Mesenchymal stem cell (in vitro differentiated cells and primary cell): ENCODE results near the gene PROSER2.
"Not testable (repeated sequence)": the region's sequence is repeated elsewhere in the genome, so short reads cannot be mapped to it uniquely, and the experiment has no call there.

Experiments
- DNase-seq: peaks from one replicate; pipeline ENCODE4 v3.0.0-alpha.2; 2013
- H2AFZ ChIP-seq: one replicate; pipeline ENCODE4 v1.6.1; 2013; ENCODE audit warnings: low read depth, mild to moderate bottlenecking, control low read depth, inconsistent platforms, low read length, moderate library complexity
- H2AK5ac ChIP-seq: 2 replicates; pipeline ENCODE4 v1.6.1; 2013; ENCODE audit warnings: low read length, moderate library complexity, mild to moderate bottlenecking, inconsistent platforms; ENCODE audit not compliant: severe bottlenecking
- H2BK120ac ChIP-seq: one replicate; pipeline ENCODE4 v1.6.1; 2013; ENCODE audit warnings: low read depth, mild to moderate bottlenecking, inconsistent platforms, low read length, moderate library complexity
- H2BK12ac ChIP-seq, 2 experiments: one replicate each; pipeline ENCODE4 v1.6.1; 2013; ENCODE audit warnings: inconsistent platforms in 2 of 2, low read length in 2 of 2, mild to moderate bottlenecking in 2 of 2, moderate library complexity in 2 of 2, control low read depth in 1 of 2
- H2BK15ac ChIP-seq: one replicate; pipeline ENCODE4 v1.6.1; 2013; ENCODE audit warnings: mild to moderate bottlenecking, low read depth, inconsistent platforms; ENCODE audit not compliant: poor library complexity, severe bottlenecking
- H2BK5ac ChIP-seq: 2 replicates; pipeline ENCODE4 v1.6.1; 2013; ENCODE audit warnings: low read depth, mild to moderate bottlenecking, low read length, control low read depth, inconsistent platforms; ENCODE audit not compliant: poor library complexity, severe bottlenecking
- H3K14ac ChIP-seq, 2 experiments: one replicate each; pipeline ENCODE4 v1.6.1; 2013; ENCODE audit warnings: inconsistent platforms in 2 of 2, low read length in 2 of 2, control low read depth in 1 of 2, mild to moderate bottlenecking in 1 of 2, moderate library complexity in 1 of 2
- H3K18ac ChIP-seq, 2 experiments: one replicate each; pipeline ENCODE4 v1.6.1; 2013; ENCODE audit warnings: inconsistent platforms in 2 of 2, low read length in 2 of 2, control low read depth in 1 of 2, low read depth in 1 of 2, mild to moderate bottlenecking in 1 of 2
- H3K23ac ChIP-seq, 2 experiments: one replicate each; pipeline ENCODE4 v1.6.1; 2013; ENCODE audit warnings: inconsistent platforms in 2 of 2, low read length in 2 of 2, mild to moderate bottlenecking in 2 of 2, moderate library complexity in 2 of 2, control low read depth in 1 of 2
- H3K27ac ChIP-seq: 2 replicates; pipeline ENCODE4 v1.5.1; 2013; ENCODE audit warnings: mild to moderate bottlenecking, moderate library complexity, low read length, control low read depth, inconsistent platforms; ENCODE audit not compliant: poor library complexity, severe bottlenecking
- H3K27me3 ChIP-seq, 2 experiments: 2 replicates each; pipeline versions ENCODE4 v1.6.1 to v1.7.0; 2013; ENCODE audit warnings: low read length in 2 of 2, mild to moderate bottlenecking in 2 of 2, moderate library complexity in 2 of 2, control low read depth in 1 of 2, inconsistent platforms in 1 of 2; ENCODE audit not compliant: control insufficient read depth in 1 of 2, insufficient read depth in 1 of 2
- H3K36me3 ChIP-seq, 2 experiments: 2 replicates each; pipeline versions ENCODE4 v1.6.1 to v1.7.0; 2013; ENCODE audit warnings: low read length in 2 of 2, control low read depth in 1 of 2, inconsistent platforms in 1 of 2, low read depth in 1 of 2, mild to moderate bottlenecking in 1 of 2; ENCODE audit not compliant: insufficient read depth in 2 of 2, control insufficient read depth in 1 of 2
- H3K4ac ChIP-seq, 2 experiments: one replicate each; pipeline ENCODE4 v1.6.1; 2013; ENCODE audit warnings: inconsistent platforms in 2 of 2, low read length in 2 of 2, mild to moderate bottlenecking in 2 of 2, moderate library complexity in 2 of 2, control low read depth in 1 of 2, low read depth in 1 of 2
- H3K4me1 ChIP-seq: 2 replicates; pipeline ENCODE4 v1.6.1; 2013; ENCODE audit warnings: low read depth, low read length, control low read depth; ENCODE audit not compliant: control insufficient read depth, insufficient read depth
- H3K4me2 ChIP-seq: 2 replicates; pipeline ENCODE4 v1.6.1; 2013; ENCODE audit warnings: low read length, mild to moderate bottlenecking, inconsistent platforms; ENCODE audit not compliant: poor library complexity, severe bottlenecking
- H3K4me3 ChIP-seq, 2 experiments: 2 replicates each; pipeline versions ENCODE4 v1.5.1 to v1.7.0; 2013; ENCODE audit warnings: low read length in 2 of 2, mild to moderate bottlenecking in 2 of 2, control low read depth in 1 of 2, low read depth in 1 of 2; ENCODE audit not compliant: insufficient read depth in 1 of 2
- H3K79me1 ChIP-seq: replicated peaks from 2 replicates; pipeline ENCODE4 v1.6.1; 2013; ENCODE audit warnings: mild to moderate bottlenecking, control low read depth, low read length, inconsistent platforms; ENCODE audit not compliant: poor library complexity, severe bottlenecking
- H3K9ac ChIP-seq: 2 replicates; pipeline ENCODE4 v1.7.0; 2013; ENCODE audit warnings: mild to moderate bottlenecking, low read length, moderate library complexity
- H3K9me3 ChIP-seq: 2 replicates; pipeline ENCODE4 v1.7.0; 2013; ENCODE audit warnings: mild to moderate bottlenecking, low read length; ENCODE audit not compliant: control insufficient read depth
- H4K8ac ChIP-seq: one replicate; pipeline ENCODE4 v1.6.1; 2013; ENCODE audit warnings: inconsistent platforms, mild to moderate bottlenecking, low read length, moderate library complexity
- H4K91ac ChIP-seq: one replicate; pipeline ENCODE4 v1.6.1; 2013; ENCODE audit warnings: mild to moderate bottlenecking, low read length, inconsistent platforms
- WGBS: methylation state at CpG from one replicate; pipeline ENCODE4 v1.1.7; 2013; ENCODE audit warnings: mixed read lengths; 5-methylcytosine and 5-hydroxymethylcytosine counted together

Gene PROSER2

DNA sequence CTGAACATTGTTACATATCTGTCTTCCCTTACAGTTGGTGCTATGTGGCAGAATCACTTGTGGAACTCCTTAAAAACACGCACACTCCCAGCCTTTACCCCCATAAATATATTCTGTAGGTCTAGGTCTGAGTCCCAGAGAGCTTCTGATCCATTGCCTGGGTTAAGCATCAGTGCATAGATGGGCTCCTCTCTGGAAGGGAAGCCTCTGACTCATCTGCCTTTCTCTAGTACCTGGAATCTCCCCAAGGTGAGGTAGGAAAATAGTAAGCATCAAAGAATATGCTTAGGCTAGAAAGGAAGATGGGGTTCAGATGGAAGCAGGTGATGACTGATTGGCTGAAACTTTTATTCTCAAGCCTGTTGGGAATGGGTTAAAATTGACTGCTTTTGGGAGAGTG lies 26.1 kb downstream of the PROSER2 start:
- Histone ChIP-seq H3K4me1 (peaks cover 6% of the 10 kb centered on the region), H2AFZ (no peak overlapping the region), H3K14ac (no peak overlapping the region), H3K79me1 (peaks cover 14% of the 10 kb centered on the region), H4K91ac (no peak overlapping the region), H2BK120ac (no peak overlapping the region), H3K27me3 (no peaks in the 10 kb centered on the region), H2AK5ac (no peak overlapping the region), H3K23ac (no peak overlapping the region), H3K36me3 (peaks cover 0 to 28% of the 10 kb centered on the region in 2 experiments), H2BK5ac (no peak overlapping the region), H3K4me2 (no peak overlapping the region), H3K9ac (no peak overlapping the region), H3K4ac (no peak overlapping the region), H2BK12ac (no peak overlapping the region), H3K4me3 (no peak overlapping the region), H3K18ac (no peak overlapping the region), H4K8ac (no peak overlapping the region), H2BK15ac (no peak overlapping the region), H3K9me3 (no peaks in the 10 kb centered on the region), H3K27ac (no peak overlapping the region)
- WGBS = no CpG with 5 or more reads among the region's 1 CpG
- DNase-seq = no peak

GRCh38 chr10:11849911-11850310 lies 26.8 kb downstream of the PROSER2 start:
- H3K14ac ChIP-seq = no peak overlapping the region
- no peak overlapping the region for H4K8ac ChIP-seq
- peaks cover 6% of the 10 kb centered on the region for H3K4me1 ChIP-seq
- no peak overlapping the region for H3K27ac ChIP-seq
- no peak overlapping the region for H2BK12ac ChIP-seq
- H3K9ac ChIP-seq = no peak overlapping the region
- H3K18ac ChIP-seq = no peak overlapping the region
- H3K79me1 ChIP-seq = peaks cover 14% of the 10 kb centered on the region
- no peak overlapping the region for H3K4ac ChIP-seq
- no peak overlapping the region for H2AFZ ChIP-seq
- H2BK15ac ChIP-seq = no peak overlapping the region
- H3K36me3 ChIP-seq = peaks cover 0 to 29% of the 10 kb centered on the region in 2 experiments
- H3K23ac ChIP-seq = no peak overlapping the region
- H3K4me2 ChIP-seq = no peak overlapping the region
- no peak overlapping the region for H4K91ac ChIP-seq
- H3K9me3 ChIP-seq = no peaks in the 10 kb centered on the region
- no peaks in the 10 kb centered on the region for H3K27me3 ChIP-seq
- H3K4me3 ChIP-seq = no peak overlapping the region
- H2BK120ac ChIP-seq = no peak overlapping the region
- no peak overlapping the region for H2BK5ac ChIP-seq
- DNase-seq = peak; percentile 30
- 79% methylated on average over 8 of the region's 8 CpGs for WGBS
- H2AK5ac ChIP-seq = no peak overlapping the region

- no peaks in the 10 kb centered on the region for H3K27me3 ChIP-seq
- no peak overlapping the region for H2BK5ac ChIP-seq
- H3K14ac ChIP-seq = no peak overlapping the region
- no peak overlapping the region for H2AFZ ChIP-seq
- H2BK120ac ChIP-seq = no peak overlapping the region
- no peak overlapping the region for H3K23ac ChIP-seq
- no peaks in the 10 kb centered on the region for H3K9me3 ChIP-seq
- peaks cover 11% of the 10 kb centered on the region for H3K79me1 ChIP-seq
- H3K4me3 ChIP-seq = no peak overlapping the region
- no peak overlapping the region for H3K4me2 ChIP-seq
- no peak overlapping the region for H3K18ac ChIP-seq
- no peak for DNase-seq
- no peak overlapping the region for H2BK12ac ChIP-seq
- H3K4ac ChIP-seq = no peak overlapping the region
- no peak overlapping the region for H4K8ac ChIP-seq
- peaks cover 0 to 35% of the 10 kb centered on the region in 2 experiments for H3K36me3 ChIP-seq
- no peak overlapping the region for H4K91ac ChIP-seq
- no peak overlapping the region for H2BK15ac ChIP-seq
- H3K27ac ChIP-seq = no peak overlapping the region
- H2AK5ac ChIP-seq = no peak overlapping the region
- H3K4me1 ChIP-seq = peaks cover 4% of the 10 kb centered on the region
- H3K9ac ChIP-seq = no peak overlapping the region
- 80% methylated on average over 13 of the region's 13 CpGs for WGBS
Measured at GRCh38 chr10:11851910-11852309, 28.8 kb downstream of the PROSER2 start.

DNA sequence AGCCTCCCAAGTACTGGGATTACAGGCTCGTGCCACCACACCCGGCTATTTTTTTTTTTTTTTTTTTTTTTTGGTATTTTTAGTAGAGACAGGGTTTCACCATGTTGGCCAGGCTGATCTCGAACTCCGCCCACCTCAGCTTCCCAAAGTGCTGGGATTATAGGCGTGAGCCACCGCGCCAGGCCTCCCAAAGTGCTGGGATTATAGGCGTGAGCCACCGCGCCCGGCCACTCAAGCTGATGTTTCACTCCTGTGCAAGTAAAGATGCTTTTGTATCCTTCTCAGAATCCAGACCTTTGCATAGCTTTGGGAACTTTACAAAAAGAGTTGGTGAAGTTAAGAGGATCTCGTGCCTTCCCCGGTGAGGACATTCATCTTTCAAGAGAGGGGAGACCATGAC lies 29.5 kb downstream of the PROSER2 start:
- 99% methylated on average over 11 of the region's 13 CpGs for WGBS
- H3K23ac ChIP-seq, H3K4me2 ChIP-seq, DNase-seq, H4K8ac ChIP-seq, H3K14ac ChIP-seq, H3K4ac ChIP-seq, H3K27me3 ChIP-seq, H2AFZ ChIP-seq, H3K4me1 ChIP-seq, H2AK5ac ChIP-seq, H2BK12ac ChIP-seq, H2BK5ac ChIP-seq, H2BK15ac ChIP-seq, H2BK120ac ChIP-seq, H4K91ac ChIP-seq, H3K9me3 ChIP-seq, H3K4me3 ChIP-seq, H3K18ac ChIP-seq, H3K27ac ChIP-seq, H3K9ac ChIP-seq: not testable (repeated sequence)
- H3K79me1 ChIP-seq = peaks cover 11% of the 10 kb centered on the region
- H3K36me3 ChIP-seq = peaks cover 0 to 35% of the 10 kb centered on the region in 2 experiments
